22Rv1 (cell line): ENCODE results near the gene ELAVL4.

Source experiments
- ZFX ChIP-seq: fragments of 450-650 bp; IDR thresholded peaks from 2 replicates; pipeline ENCODE4 v1.6.1; 2017; ENCODE audit warnings: antibody characterized with exemption, borderline replicate concordance
- TF ChIP-seq, protein P1 (sequence below): fragments of 450-650 bp; IDR thresholded peaks from 2 replicates; pipeline ENCODE4 v1.5.1; 2017; ENCODE audit warnings: mild to moderate bottlenecking

DNA sequence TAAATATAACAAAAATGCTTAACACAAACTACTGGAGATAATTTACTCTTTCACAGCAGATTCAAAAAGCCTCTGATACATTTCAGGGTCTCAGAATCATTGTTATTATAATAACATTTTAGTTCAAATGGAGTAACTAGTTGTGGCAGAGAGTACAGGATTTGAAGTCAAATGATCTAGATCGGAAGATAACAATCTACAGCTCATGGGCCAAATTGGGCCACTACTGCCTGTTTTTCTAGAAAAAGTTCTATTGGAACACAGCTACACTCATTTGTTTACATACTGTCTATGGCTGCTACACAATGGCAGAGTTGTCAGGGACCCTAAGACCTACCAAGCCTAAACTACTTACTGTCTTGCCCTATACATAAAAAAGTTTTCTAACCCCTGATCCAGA lies 63.6 kb downstream of the ELAVL4 start:
- TF ChIP-seq, protein P1, sequence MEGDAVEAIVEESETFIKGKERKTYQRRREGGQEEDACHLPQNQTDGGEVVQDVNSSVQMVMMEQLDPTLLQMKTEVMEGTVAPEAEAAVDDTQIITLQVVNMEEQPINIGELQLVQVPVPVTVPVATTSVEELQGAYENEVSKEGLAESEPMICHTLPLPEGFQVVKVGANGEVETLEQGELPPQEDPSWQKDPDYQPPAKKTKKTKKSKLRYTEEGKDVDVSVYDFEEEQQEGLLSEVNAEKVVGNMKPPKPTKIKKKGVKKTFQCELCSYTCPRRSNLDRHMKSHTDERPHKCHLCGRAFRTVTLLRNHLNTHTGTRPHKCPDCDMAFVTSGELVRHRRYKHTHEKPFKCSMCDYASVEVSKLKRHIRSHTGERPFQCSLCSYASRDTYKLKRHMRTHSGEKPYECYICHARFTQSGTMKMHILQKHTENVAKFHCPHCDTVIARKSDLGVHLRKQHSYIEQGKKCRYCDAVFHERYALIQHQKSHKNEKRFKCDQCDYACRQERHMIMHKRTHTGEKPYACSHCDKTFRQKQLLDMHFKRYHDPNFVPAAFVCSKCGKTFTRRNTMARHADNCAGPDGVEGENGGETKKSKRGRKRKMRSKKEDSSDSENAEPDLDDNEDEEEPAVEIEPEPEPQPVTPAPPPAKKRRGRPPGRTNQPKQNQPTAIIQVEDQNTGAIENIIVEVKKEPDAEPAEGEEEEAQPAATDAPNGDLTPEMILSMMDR: no peak
- no peak for TF ChIP-seq ZFX
